ENCODE measurements around the gene CLEC10A.
A peak's percentile ranks its signal among the peaks of the same experiment; 100 is the strongest.

The CLEC10A gene

DNA sequence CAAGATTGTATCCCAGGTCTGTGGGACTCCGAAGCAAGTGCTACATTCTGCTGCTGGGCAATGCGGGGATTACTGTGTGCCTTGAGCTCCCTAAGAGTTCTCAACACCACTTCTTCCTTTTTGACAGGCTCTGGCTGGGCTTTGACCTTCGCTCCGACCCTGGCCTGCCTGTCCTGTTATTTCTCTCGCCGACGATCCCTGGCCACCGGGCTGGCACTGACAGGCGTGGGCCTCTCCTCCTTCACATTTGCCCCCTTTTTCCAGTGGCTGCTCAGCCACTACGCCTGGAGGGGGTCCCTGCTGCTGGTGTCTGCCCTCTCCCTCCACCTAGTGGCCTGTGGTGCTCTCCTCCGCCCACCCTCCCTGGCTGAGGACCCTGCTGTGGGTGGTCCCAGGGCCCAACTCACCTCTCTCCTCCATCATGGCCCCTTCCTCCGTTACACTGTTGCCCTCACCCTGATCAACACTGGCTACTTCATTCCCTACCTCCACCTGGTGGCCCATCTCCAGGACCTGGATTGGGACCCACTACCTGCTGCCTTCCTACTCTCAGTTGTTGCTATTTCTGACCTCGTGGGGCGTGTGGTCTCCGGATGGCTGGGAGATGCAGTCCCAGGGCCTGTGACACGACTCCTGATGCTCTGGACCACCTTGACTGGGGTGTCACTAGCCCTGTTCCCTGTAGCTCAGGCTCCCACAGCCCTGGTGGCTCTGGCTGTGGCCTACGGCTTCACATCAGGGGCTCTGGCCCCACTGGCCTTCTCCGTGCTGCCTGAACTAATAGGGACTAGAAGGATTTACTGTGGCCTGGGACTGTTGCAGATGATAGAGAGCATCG lies 41.8 kb downstream of the CLEC10A start:
- no peak for DNase-seq (ENCODE audit: low spot score)

GRCh38 chr17:7035591-7036368 lies 44.3 kb downstream of the CLEC10A start, which contains the start of gene SLC16A13:
Gene SLC16A13 (plus strand): TSS chr17:7036015. CDS start chr17:7036383, 368 bp downstream.
- peak; percentile 91 for DNase-seq (ENCODE audit: low spot score)

DNA sequence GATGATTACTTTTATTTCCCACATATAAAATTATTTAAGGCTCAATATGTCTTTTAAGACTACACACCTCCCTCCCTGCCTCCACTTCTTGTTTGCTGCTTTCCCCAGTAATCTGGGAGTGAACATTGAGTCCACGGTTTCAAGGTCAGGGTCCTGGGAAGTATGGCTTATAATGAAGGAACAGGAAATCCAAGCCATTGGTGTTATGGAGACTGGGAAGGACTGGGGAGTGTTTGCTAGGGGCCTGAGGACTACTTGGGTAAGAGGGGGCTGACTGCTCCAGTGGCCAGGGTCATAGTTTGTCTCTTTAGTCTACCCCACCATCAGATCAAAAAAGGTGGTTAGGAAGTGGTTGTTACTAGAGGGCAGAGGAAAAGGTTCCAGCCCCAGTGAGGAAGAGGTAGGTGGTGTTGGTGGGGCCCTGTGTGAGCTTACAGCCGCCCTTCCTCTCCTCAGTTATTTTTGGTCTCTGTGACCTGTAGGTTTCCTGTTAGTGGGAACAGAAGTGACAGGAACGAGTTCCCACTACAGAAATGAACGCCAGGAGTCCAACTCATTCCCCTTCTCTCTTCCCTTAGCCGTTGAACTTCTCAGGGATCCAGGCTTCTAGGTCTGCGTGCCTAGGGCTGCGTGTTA lies 45.0 kb downstream of the CLEC10A start:
- DNase-seq (ENCODE audit: low spot score) = no peak

DNA sequence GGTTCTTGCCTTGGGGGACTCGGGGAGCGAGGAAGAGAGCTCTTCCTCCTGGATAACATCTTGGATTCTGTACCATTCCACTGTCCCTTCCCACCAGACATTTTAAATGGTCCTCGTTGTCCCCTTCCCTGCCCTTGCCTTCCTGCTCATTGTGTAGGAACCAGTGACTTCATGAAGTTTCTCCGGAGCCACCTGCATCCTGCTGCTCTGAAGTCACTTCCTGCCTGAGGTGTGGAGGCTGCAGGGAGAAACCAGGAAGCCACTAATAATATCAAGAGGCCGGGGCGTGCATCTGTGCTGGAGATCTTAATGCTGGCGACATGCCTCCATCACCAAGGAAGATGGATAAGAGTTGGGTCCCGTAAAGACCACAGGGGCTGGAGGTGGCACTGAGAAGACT lies 50.4 kb downstream of the CLEC10A start:
- DNase-seq (ENCODE audit: low spot score) = no peak

GRCh38 chr17:7029096-7029495 lies 51.0 kb downstream of the CLEC10A start:
- no peak for DNase-seq (ENCODE audit: low spot score)

DNA sequence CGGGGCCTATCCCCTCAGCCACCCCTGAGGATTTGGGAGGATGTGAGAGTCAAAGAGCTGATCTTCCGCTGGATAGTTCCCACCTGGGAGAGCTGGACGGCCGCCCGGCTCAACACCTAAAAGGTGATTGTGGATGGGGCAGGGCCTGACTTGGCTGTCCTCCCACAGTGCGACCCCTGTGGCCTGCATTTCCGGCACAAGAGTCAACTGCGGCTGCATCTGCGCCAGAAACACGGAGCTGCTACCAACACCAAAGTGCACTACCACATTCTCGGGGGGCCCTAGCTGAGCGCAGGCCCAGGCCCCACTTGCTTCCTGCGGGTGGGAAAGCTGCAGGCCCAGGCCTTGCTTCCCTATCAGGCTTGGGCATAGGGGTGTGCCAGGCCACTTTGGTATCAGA lies 52.7 kb downstream of the CLEC10A start:
- no peak for DNase-seq (ENCODE audit: low spot score)

DNA sequence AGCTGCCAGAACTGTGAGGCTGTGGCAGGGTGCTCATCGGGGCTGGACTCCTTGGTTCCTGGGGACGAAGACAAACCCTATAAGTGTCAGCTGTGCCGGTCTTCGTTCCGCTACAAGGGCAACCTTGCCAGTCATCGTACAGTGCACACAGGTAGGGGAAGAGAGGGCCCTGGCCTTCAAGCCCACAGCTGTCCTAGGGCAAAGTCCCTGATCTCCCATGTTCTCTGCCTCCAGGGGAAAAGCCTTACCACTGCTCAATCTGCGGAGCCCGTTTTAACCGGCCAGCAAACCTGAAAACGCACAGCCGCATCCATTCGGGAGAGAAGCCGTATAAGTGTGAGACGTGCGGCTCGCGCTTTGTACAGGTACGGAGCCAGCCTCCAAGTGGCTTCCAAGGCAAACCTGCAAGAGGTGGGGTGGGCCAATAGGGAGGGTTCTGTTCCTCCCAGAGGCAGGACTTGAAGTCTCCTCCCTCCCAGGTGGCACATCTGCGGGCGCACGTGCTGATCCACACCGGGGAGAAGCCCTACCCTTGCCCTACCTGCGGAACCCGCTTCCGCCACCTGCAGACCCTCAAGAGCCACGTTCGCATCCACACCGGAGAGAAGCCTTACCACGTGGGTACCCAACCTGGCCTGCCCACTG lies 53.5 kb downstream of the CLEC10A start:
- no peak for DNase-seq (ENCODE audit: low spot score)

DNA sequence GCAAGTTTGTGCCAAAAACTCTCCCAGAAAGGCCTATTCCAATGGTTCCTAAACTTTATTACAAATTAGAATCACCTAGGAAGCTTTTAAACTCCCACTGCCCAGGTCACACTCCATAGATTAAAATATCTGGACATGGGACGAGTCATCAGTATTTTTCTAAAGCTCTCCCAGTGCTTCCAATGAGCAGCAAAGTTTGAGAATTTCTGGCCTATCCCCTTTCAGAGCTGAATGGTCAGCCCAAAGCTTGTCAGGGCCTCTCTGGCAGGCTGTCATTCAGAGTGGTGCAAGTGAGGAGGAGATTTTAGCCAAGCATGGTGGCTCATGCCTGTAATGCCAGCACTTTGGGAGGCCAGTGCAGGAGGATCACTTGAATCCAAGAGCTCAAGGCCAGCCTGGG lies 54.8 kb downstream of the CLEC10A start:
- DNase-seq (ENCODE audit: low spot score) = no peak
